OCI-LY1 (cell line): ENCODE data around the gene GRIPAP1.

Source experiments
- CTCF ChIP-seq: fragments of 200-600 bp; sonication (generic), shearing (Covaris generic); IDR thresholded peaks from 2 replicates; pipeline ENCODE4 v1.5.1; 2017; ENCODE audit warnings: mild to moderate bottlenecking, antibody characterized with exemption, low read length, moderate library complexity, mixed read lengths
- EZH2 ChIP-seq: fragments of 200-600 bp; sonication (generic), shearing (Covaris generic); IDR thresholded peaks from 2 replicates; pipeline ENCODE4 v1.8.0; 2017; ENCODE audit warnings: borderline replicate concordance, mixed run types, mild to moderate bottlenecking, antibody characterized with exemption, low read length, moderate library complexity, mixed read lengths

DNA sequence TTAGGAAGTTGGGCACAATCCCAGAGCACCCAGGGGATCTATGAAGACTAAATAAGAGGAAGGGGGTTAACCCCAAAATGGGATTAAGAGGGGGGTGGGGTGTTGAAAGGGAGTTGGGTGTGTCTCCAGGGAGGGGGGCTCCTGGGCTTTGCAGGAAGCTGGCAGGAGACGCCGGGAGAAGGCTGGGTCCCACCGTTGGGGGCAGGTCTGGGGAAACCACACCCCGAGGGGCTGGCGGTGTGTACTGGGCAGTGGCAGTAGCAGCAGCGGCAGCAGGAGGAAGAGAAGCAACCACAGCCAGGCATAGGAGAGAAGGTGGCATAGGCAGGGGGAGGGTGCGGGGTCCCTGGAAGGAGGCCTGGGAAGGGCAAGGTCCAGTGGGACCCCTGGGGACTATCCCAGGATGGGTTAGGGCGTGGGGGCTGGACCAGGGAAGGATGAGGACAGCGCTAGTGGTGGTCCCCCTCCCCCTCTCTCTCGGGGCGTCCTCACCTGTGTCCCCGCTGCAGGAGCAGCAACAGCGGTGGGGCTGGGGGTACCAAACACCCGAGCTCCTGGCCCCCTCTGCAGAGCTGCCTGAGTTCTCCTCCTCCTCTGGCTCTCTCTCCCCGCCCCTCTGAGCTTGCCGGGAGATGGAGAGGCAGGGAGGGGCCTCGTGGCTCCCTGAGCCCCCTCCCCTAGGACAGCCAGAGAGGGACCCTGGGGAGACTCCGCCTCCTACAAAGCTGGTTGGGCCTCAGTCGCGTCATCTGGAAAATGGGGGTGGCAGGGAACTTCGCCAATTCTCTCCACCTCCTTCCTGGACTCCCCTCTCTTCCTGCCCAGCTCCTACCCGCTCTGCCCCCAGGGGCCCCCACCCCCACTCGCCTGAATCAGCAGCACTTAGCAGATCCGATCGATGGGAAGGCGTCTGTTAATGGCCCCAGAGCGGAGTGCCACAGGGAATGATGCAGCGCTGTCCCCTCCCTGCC is 30.5 kb downstream of the GRIPAP1 start, which contains the start of gene KCND1:
- TF ChIP-seq CTCF, result no peak
- no peak for TF ChIP-seq EZH2
